ENCODE measurements around the gene PKN3. TPM values are rescaled to one million over a fixed set of nuclear protein-coding genes. Genes with fewer than 3 reads are reported as not detected.

PKN3 gene
- polyA plus RNA-seq, 1 donor (not counting 4 experiments of a cell fraction or from before 2014, with no cell fraction given), result 1.3 TPM

DNA sequence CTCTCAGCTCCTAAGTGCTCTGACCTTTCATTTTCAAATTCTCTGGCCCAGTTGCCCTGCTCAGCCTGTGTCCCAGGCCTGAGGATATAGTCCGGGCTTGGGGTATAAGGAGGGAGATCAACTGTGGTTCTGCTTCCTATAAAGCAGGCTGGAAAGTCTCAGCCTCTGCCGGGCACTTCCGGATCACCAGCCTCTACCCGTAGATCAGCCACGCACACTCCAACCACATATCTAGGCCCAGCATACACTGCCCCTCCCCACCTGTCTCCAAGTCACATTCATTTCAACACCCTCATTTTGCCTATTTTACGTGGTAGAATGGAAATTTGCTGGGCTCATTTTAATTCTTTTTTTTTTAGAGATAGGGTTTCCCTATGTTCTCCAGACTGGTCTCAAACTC, 66.3 kb downstream of the PKN3 start:
- no peak overlapping the region for H3K4me3 ChIP-seq (ENCODE audit: control insufficient read depth in 2 of 3, extremely low read depth in 1 of 3, insufficient read depth in 2 of 3, low read depth in 1 of 3, low read length in 3 of 3)
- no peak for TF ChIP-seq EZH2 (IDR thresholded peaks at IDR 0.05; ENCODE audit: low read length)
- TF ChIP-seq, protein P1, sequence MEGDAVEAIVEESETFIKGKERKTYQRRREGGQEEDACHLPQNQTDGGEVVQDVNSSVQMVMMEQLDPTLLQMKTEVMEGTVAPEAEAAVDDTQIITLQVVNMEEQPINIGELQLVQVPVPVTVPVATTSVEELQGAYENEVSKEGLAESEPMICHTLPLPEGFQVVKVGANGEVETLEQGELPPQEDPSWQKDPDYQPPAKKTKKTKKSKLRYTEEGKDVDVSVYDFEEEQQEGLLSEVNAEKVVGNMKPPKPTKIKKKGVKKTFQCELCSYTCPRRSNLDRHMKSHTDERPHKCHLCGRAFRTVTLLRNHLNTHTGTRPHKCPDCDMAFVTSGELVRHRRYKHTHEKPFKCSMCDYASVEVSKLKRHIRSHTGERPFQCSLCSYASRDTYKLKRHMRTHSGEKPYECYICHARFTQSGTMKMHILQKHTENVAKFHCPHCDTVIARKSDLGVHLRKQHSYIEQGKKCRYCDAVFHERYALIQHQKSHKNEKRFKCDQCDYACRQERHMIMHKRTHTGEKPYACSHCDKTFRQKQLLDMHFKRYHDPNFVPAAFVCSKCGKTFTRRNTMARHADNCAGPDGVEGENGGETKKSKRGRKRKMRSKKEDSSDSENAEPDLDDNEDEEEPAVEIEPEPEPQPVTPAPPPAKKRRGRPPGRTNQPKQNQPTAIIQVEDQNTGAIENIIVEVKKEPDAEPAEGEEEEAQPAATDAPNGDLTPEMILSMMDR (optimal IDR thresholded peaks at IDR 0.05 in 1 of 3, IDR thresholded peaks at IDR 0.05 in 1 of 3, conservative IDR thresholded peaks at IDR 0.05 in 1 of 3; ENCODE audit: extremely low read depth in 1 of 3, insufficient read depth in 2 of 3, low read length in 3 of 3), result no peak
- no peaks in the 10 kb centered on the region for H4K20me1 ChIP-seq (ENCODE audit: control insufficient read depth, extremely low read depth, insufficient read depth, low read length)
- H3K4me2 ChIP-seq (ENCODE audit: control insufficient read depth, extremely low read depth, insufficient read depth, low read depth, low read length), result no peak overlapping the region
- dilution Hi-C loops (cut with MboI; ENCODE audit: extremely low pct_ligation_motif_present, low sequenced_read_pairs), result no loop called here
- peaks cover 14% of the 10 kb centered on the region for H3K79me2 ChIP-seq (ENCODE audit: control insufficient read depth, insufficient read depth, low read length)
- H3K9me3 ChIP-seq (ENCODE audit: control insufficient read depth, low read depth, low read length), result no peaks in the 10 kb centered on the region
- H3K27me3 ChIP-seq (ENCODE audit: control insufficient read depth, extremely low read depth, insufficient read depth, low read length), result no peaks in the 10 kb centered on the region
- H3K9ac ChIP-seq (ENCODE audit: control insufficient read depth, extremely low read depth, insufficient read depth, low read length), result no peak overlapping the region
- peaks cover 0 to 6% of the 10 kb centered on the region in 2 experiments for H3K36me3 ChIP-seq (ENCODE audit: control insufficient read depth in 2 of 2, extremely low read depth in 1 of 2, insufficient read depth in 2 of 2, low read length in 2 of 2)
- peaks cover 8% of the 10 kb centered on the region for H3K4me1 ChIP-seq (ENCODE audit: control insufficient read depth, extremely low read depth, insufficient read depth, low read length)
- H2AFZ ChIP-seq (ENCODE audit: control insufficient read depth, low read length), result no peak overlapping the region
- no peaks in the 10 kb centered on the region for H3K9me1 ChIP-seq (ENCODE audit: control insufficient read depth, extremely low read depth, insufficient read depth, low read length)
- DNase-seq (ENCODE audit: low read depth, low spot score), result no peak
- FAIRE-seq, result no peak
- H3K27ac ChIP-seq (ENCODE audit: control insufficient read depth, insufficient read depth, low read length), result no peak overlapping the region

Small RNA genes lying within 50 kb of the gene (small RNA-seq; reads per million reads assigned to genes)
- gene RF00017 (ENCODE audit: insufficient read length in 3 of 3, low read depth in 3 of 3, low replicate concordance in 1 of 3) (0 reads per million in 3 experiments), gene RN7SL560P (ENCODE audit: insufficient read length in 3 of 3, low read depth in 3 of 3, low replicate concordance in 1 of 3) (0 reads per million in 3 experiments)

Other genes with a start within 250 kb of the PKN3 start
- gene ODF2, start 246.5 kb upstream of the PKN3 start, polyA plus RNA-seq, result 6.6 to 16.3 TPM (median 14.0 TPM) in 3 replicates
- gene GLE1, start 197.8 kb upstream of the PKN3 start, polyA plus RNA-seq, result 22.2 to 28.3 TPM (median 24.4 TPM) in 3 replicates
- gene SPTAN1, start 149.9 kb upstream of the PKN3 start, polyA plus RNA-seq, result 98.7 to 112 TPM (median 101 TPM) in 3 replicates
- 11.5 to 19.3 TPM (median 14.0 TPM) in 3 replicates for gene DYNC2I2, start 45.7 kb upstream of the PKN3 start, polyA plus RNA-seq
- gene SET, start 13.3 kb upstream of the PKN3 start, polyA plus RNA-seq, result 126 to 267 TPM (median 198 TPM) in 3 replicates
- 24.1 to 46.3 TPM (median 36.3 TPM) in 3 replicates for gene ZDHHC12, start 21.6 kb downstream of the PKN3 start, polyA plus RNA-seq
- 14.9 to 25.4 TPM (median 19.6 TPM) in 3 replicates for gene ZER1, start 69.4 kb downstream of the PKN3 start, polyA plus RNA-seq
- gene TBC1D13, start 84.8 kb downstream of the PKN3 start, polyA plus RNA-seq, result 12.8 to 25.1 TPM (median 14.1 TPM) in 3 replicates
- gene ENDOG, start 116.0 kb downstream of the PKN3 start, polyA plus RNA-seq, result 10.1 to 18.5 TPM (median 10.2 TPM) in 3 replicates
- 22.0 to 27.5 TPM (median 26.5 TPM) in 3 replicates for gene SPOUT1, start 127.3 kb downstream of the PKN3 start, polyA plus RNA-seq
- gene KYAT1, start 179.4 kb downstream of the PKN3 start, polyA plus RNA-seq, result 10.9 to 13.9 TPM (median 13.9 TPM) in 3 replicates
- gene LRRC8A, start 179.6 kb downstream of the PKN3 start, polyA plus RNA-seq, result 88.3 to 127 TPM (median 109 TPM) in 3 replicates
- 4.6 to 5.2 TPM (median 4.7 TPM) in 3 replicates for gene PHYHD1, start 218.5 kb downstream of the PKN3 start, polyA plus RNA-seq
- gene DOLK, start 245.1 kb downstream of the PKN3 start, polyA plus RNA-seq, result 21.8 to 33.5 TPM (median 27.1 TPM) in 3 replicates
- 25.6 to 56.3 TPM (median 31.1 TPM) in 3 replicates for gene NUP188, start 245.2 kb downstream of the PKN3 start, polyA plus RNA-seq